CD14-positive monocyte (primary cell): ENCODE data around the gene CRYBA4. TPM values are rescaled to one million over a fixed set of nuclear protein-coding genes. Genes with fewer than 3 reads are reported as not detected.

Experiments
- DNase-seq, 3 donors: peaks; one replicate each; pipeline ENCODE4 v3.0.0-alpha.2; 2011 to 2022
- H2AFZ ChIP-seq: 2 replicates; pipeline ENCODE4 v1.6.0; 2012; ENCODE audit warnings: mild to moderate bottlenecking, low read depth, low read length, inconsistent platforms; ENCODE audit not compliant: insufficient read depth, poor library complexity, severe bottlenecking
- H3K27ac ChIP-seq, 2 donors: 1 replicate in 1 of 2; 2 replicates in 1 of 2; pipeline ENCODE4 v1.5.1; 2012 to 2013; ENCODE audit warnings: low read length in 2 of 2, control low read depth in 1 of 2, inconsistent platforms in 1 of 2, low read depth in 1 of 2, mild to moderate bottlenecking in 1 of 2
- H3K27me3 ChIP-seq, 2 donors: one replicate each; pipeline versions ENCODE4 v1.6.0 to v1.6.1; 2011 to 2013; ENCODE audit warnings: low read length in 2 of 2; ENCODE audit not compliant: control insufficient read depth in 2 of 2, insufficient read depth in 2 of 2
- H3K36me3 ChIP-seq, 2 donors: replicated peaks in 1 of 2; 1 replicate in 1 of 2; 2 replicates in 1 of 2; pipeline versions ENCODE4 v1.5.1 to v1.6.1; 2012 to 2013; ENCODE audit warnings: low read length in 2 of 2, control low read depth in 1 of 2, inconsistent platforms in 1 of 2, mild to moderate bottlenecking in 1 of 2; ENCODE audit not compliant: insufficient read depth in 2 of 2, control insufficient read depth in 1 of 2
- H3K4me1 ChIP-seq, 2 donors: 1 replicate in 1 of 2; 2 replicates in 1 of 2; pipeline versions ENCODE4 v1.5.1 to v1.6.1; 2012 to 2013; ENCODE audit warnings: low read length in 2 of 2, control low read depth in 1 of 2, inconsistent platforms in 1 of 2, mild to moderate bottlenecking in 1 of 2, moderate library complexity in 1 of 2; ENCODE audit not compliant: insufficient read depth in 2 of 2, control insufficient read depth in 1 of 2
- H3K4me2 ChIP-seq: replicated peaks from 2 replicates; pipeline ENCODE3; 2012; ENCODE audit warnings: low read length, moderate library complexity, mild to moderate bottlenecking; ENCODE audit not compliant: poor library complexity, severe bottlenecking; ENCODE audit errors: extremely low read depth
- H3K4me3 ChIP-seq, 3 experiments: fragments of 200-600 bp in 1 of 3; sonication (generic) in 1 of 3; replicated peaks in 1 of 3; 1 replicate in 2 of 3; 2 replicates in 1 of 3; pipeline ENCODE4 v1.5.1; 2011 to 2013; ENCODE audit warnings: low read length in 3 of 3, mild to moderate bottlenecking in 3 of 3, control low read depth in 2 of 3, low read depth in 2 of 3, inconsistent platforms in 1 of 3, moderate library complexity in 1 of 3
- H3K79me2 ChIP-seq: 2 replicates; pipeline ENCODE4 v1.6.0; 2012; ENCODE audit warnings: mild to moderate bottlenecking, control low read depth, inconsistent platforms, low read length, moderate library complexity; ENCODE audit not compliant: insufficient read depth
- H3K9ac ChIP-seq: 2 replicates; pipeline ENCODE4 v1.6.0; 2017; ENCODE audit warnings: low read length, mild to moderate bottlenecking; ENCODE audit not compliant: insufficient read depth, poor library complexity, severe bottlenecking
- H3K9me3 ChIP-seq, 2 donors: replicated peaks in 1 of 2; 1 replicate in 1 of 2; 2 replicates in 1 of 2; pipeline versions ENCODE4 v1.5.1 to v1.6.1; 2012 to 2013; ENCODE audit warnings: low read length in 2 of 2, control low read depth in 1 of 2; ENCODE audit not compliant: control insufficient read depth in 1 of 2, insufficient read depth in 1 of 2
- H4K20me1 ChIP-seq: 2 replicates; pipeline ENCODE4 v1.6.0; 2012; ENCODE audit warnings: mild to moderate bottlenecking, low read length, control low read depth, moderate library complexity; ENCODE audit not compliant: insufficient read depth
- H3K27ac Mint-ChIP-seq, 7 donors: one replicate each; pipeline ENCODE4 v1.8.0; 2020; ENCODE audit warnings: mild to moderate bottlenecking in 7 of 7, mixed read lengths in 7 of 7, moderate library complexity in 6 of 7, inconsistent platforms in 2 of 7
- H3K27me3 Mint-ChIP-seq, 3 donors: one replicate each; pipeline ENCODE4 v1.8.0; 2021 to 2022; ENCODE audit warnings: low read depth in 3 of 3, mild to moderate bottlenecking in 3 of 3, mixed read lengths in 3 of 3, moderate library complexity in 3 of 3, inconsistent platforms in 1 of 3
- H3K36me3 Mint-ChIP-seq, 2 donors: one replicate each; pipeline ENCODE4 v1.8.0; 2020; ENCODE audit warnings: mixed read lengths in 2 of 2, inconsistent platforms in 1 of 2, mild to moderate bottlenecking in 1 of 2
- H3K4me1 Mint-ChIP-seq: one replicate; pipeline ENCODE4 v1.8.0; 2020; ENCODE audit warnings: mild to moderate bottlenecking, mixed read lengths
- H3K4me3 Mint-ChIP-seq, 2 donors: one replicate each; pipeline ENCODE4 v1.8.0; 2020; ENCODE audit warnings: mild to moderate bottlenecking in 2 of 2, mixed read lengths in 2 of 2, moderate library complexity in 1 of 2
- H3K9me3 Mint-ChIP-seq, 7 donors: one replicate each; pipeline ENCODE4 v1.8.0; 2020 to 2022; ENCODE audit warnings: mixed read lengths in 7 of 7, mild to moderate bottlenecking in 6 of 7, moderate library complexity in 6 of 7, inconsistent platforms in 2 of 7
- CTCF ChIP-seq: fragments of 200-600 bp; IDR thresholded peaks from one replicate; pipeline ENCODE4 v1.8.0; 2022; ENCODE audit warnings: antibody characterized with exemption, mild to moderate bottlenecking
- WGBS: methylation state at CpG from one replicate; pipeline ENCODE4 v1.1.5; 2013; ENCODE audit warnings: missing lambda C conversion rate; ENCODE audit not compliant: insufficient coverage; 5-methylcytosine and 5-hydroxymethylcytosine counted together
- intact Hi-C, 2 donors: fragments of 100-400 bp; cut with micrococcal nuclease; formaldehyde crosslinking; loops; one replicate each; pipeline versions ENCODE4 v1.15.0 to v1.15.1; 2023
- polyA plus RNA-seq, 3 donors: library from polyadenylated mRNA; depleted of rRNA in 1 of 3; unstranded in 2 of 3; stranded (reverse) in 1 of 3; fragments of 300-500 nt in 2 of 3; fragments of >200 nt in 1 of 3; fragmentation: Illumina TruSeq in 2 of 3; gene quantifications; 1 replicate in 2 of 3; 2 replicates in 1 of 3; pipeline ENCODE4 v1.2.3, GENCODE V29; 2012 to 2021

The CRYBA4 gene
- polyA plus RNA-seq, 3 donors = not detected

GRCh38 chr22:26615830-26616435, 5.8 kb upstream of the CRYBA4 start:
- Mint-ChIP-seq H3K36me3 (no peaks in the 10 kb centered on the region), H3K9me3 (no peaks in the 10 kb centered on the region), H3K27ac (peak overlapping the region in 1 of 7 donors; percentile 32), H3K4me3 (no peak overlapping the region), H3K4me1 (peaks cover 46% of the 10 kb centered on the region), H3K27me3 (peaks cover 1 to 8% (median 2%) of the 10 kb centered on the region in 3 donors)
- Histone ChIP-seq H3K27ac (no peak overlapping the region), H3K9ac (no peak overlapping the region), H4K20me1 (no peaks in the 10 kb centered on the region), H2AFZ (no peak overlapping the region), H3K79me2 (no peaks in the 10 kb centered on the region), H3K4me1 (peaks cover 22 to 30% of the 10 kb centered on the region in 2 donors), H3K4me3 (no peak overlapping the region), H3K4me2 (no peak overlapping the region), H3K9me3 (no peaks in the 10 kb centered on the region), H3K27me3 (no peaks in the 10 kb centered on the region), H3K36me3 (no peaks in the 10 kb centered on the region)
- intact Hi-C loops = no loop called here
- DNase-seq = no peak
- no peak for TF ChIP-seq CTCF
- WGBS = 66% methylated on average over 10 of the region's 11 CpGs

GRCh38 chr22:26616650-26617049, 5.1 kb upstream of the CRYBA4 start:
- Histone ChIP-seq H3K4me1 (peaks cover 22 to 30% of the 10 kb centered on the region in 2 donors), H3K4me2 (no peak overlapping the region), H3K27me3 (no peaks in the 10 kb centered on the region), H3K9ac (no peak overlapping the region), H3K27ac (peak overlapping the region in 1 of 2 donors; percentile 85), H3K36me3 (no peaks in the 10 kb centered on the region), H3K9me3 (no peaks in the 10 kb centered on the region), H3K4me3 (no peak overlapping the region), H3K79me2 (no peaks in the 10 kb centered on the region), H4K20me1 (no peaks in the 10 kb centered on the region), H2AFZ (no peak overlapping the region)
- H3K27me3 Mint-ChIP-seq = peaks cover 1 to 8% (median 2%) of the 10 kb centered on the region in 3 donors
- no peaks in the 10 kb centered on the region for H3K36me3 Mint-ChIP-seq
- H3K4me3 Mint-ChIP-seq = no peak overlapping the region
- H3K4me1 Mint-ChIP-seq = peaks cover 48% of the 10 kb centered on the region
- WGBS = no CpG with 5 or more reads among the region's 2 CpGs
- no peaks in the 10 kb centered on the region for H3K9me3 Mint-ChIP-seq
- no peak for DNase-seq
- TF ChIP-seq CTCF = no peak
- intact Hi-C loops = no loop called here
- H3K27ac Mint-ChIP-seq = peak overlapping the region in 2 of 7 donors; percentile 46 to 93
